HepG2 (cell line): Measurements from ENCODE around the gene ZNF174. TPM values are rescaled to one million over a fixed set of nuclear protein-coding genes. Genes with fewer than 3 reads are reported as not detected.

ENCODE experiments used
- CSRNP1 ChIP-seq: sonication (generic); formaldehyde crosslinking; IDR thresholded peaks from 2 replicates; pipeline ENCODE4 v1.8.1; 2023; ENCODE audit warnings: mild to moderate bottlenecking, missing genetic modification reagents
- FOXM1 ChIP-seq: sonication (generic); formaldehyde crosslinking; IDR thresholded peaks from 2 replicates; pipeline ENCODE4 v1.5.0; 2020; ENCODE audit warnings: missing genetic modification reagents
- HOXD1 ChIP-seq: sonication (generic); formaldehyde crosslinking; IDR thresholded peaks from 2 replicates; pipeline ENCODE4 v1.5.0; 2020; ENCODE audit warnings: missing genetic modification reagents
- RAD21 ChIP-seq: fragments of 450-650 bp; formaldehyde crosslinking; IDR thresholded peaks from 2 replicates; pipeline ENCODE4 v1.5.0; 2020; ENCODE audit warnings: mild to moderate bottlenecking
- SKI ChIP-seq: fragments of 450-650 bp; IDR thresholded peaks from one replicate; pipeline ENCODE4 v1.6.1; 2018; ENCODE audit warnings: mild to moderate bottlenecking; ENCODE audit not compliant: partially characterized antibody
- TBX2 ChIP-seq: sonication (generic); formaldehyde crosslinking; IDR thresholded peaks from 2 replicates; pipeline ENCODE4 v1.5.0; 2020; ENCODE audit warnings: missing genetic modification reagents, mild to moderate bottlenecking, borderline replicate concordance
- ZNF205 ChIP-seq: IDR thresholded peaks from 2 replicates; pipeline ENCODE4 v1.6.1; 2018; ENCODE audit warnings: missing biosample characterization, missing genetic modification reagents
- ZNF317 ChIP-seq: sonication (generic); formaldehyde crosslinking; IDR thresholded peaks from 2 replicates; pipeline ENCODE4 v1.5.0; 2020; ENCODE audit warnings: mild to moderate bottlenecking, missing genetic modification reagents
- ZNF33A ChIP-seq: sonication (generic); formaldehyde crosslinking; IDR thresholded peaks from 2 replicates; pipeline ENCODE4 v1.5.1; 2020; ENCODE audit warnings: missing genetic modification reagents, mild to moderate bottlenecking, moderate library complexity, borderline replicate concordance
- ZNF580 ChIP-seq: IDR thresholded peaks from 2 replicates; pipeline ENCODE4 v1.6.1; 2016; ENCODE audit warnings: low read depth, borderline replicate concordance
- ZNF607 ChIP-seq: sonication (generic); formaldehyde crosslinking; IDR thresholded peaks from 2 replicates; pipeline ENCODE4 v1.5.1; 2020; ENCODE audit warnings: missing genetic modification reagents, mild to moderate bottlenecking, borderline replicate concordance
- ZNF652 ChIP-seq: IDR thresholded peaks from 2 replicates; pipeline ENCODE4 v1.6.1; 2016; ENCODE audit warnings: low read depth, borderline replicate concordance
- ZNF660 ChIP-seq: sonication (generic); formaldehyde crosslinking; IDR thresholded peaks from 2 replicates; pipeline ENCODE4 v1.5.1; 2020; ENCODE audit warnings: mild to moderate bottlenecking, low read depth, missing genetic modification reagents, borderline replicate concordance
- ZNF710 ChIP-seq: sonication (generic); formaldehyde crosslinking; IDR thresholded peaks from 2 replicates; pipeline ENCODE4 v1.5.0; 2020; ENCODE audit warnings: mild to moderate bottlenecking, missing genetic modification reagents, borderline replicate concordance
- ZSCAN30 ChIP-seq: sonication (generic); formaldehyde crosslinking; IDR thresholded peaks from 2 replicates; pipeline ENCODE4 v1.5.0; 2020; ENCODE audit warnings: mild to moderate bottlenecking, missing genetic modification reagents
- polyA plus RNA-seq, 8 experiments: library from polyadenylated mRNA; depleted of rRNA in 3 of 8; stranded (reverse) in 7 of 8; unstranded in 1 of 8; fragments of >200 nt; fragmentation: Illumina TruSeq in 4 of 8; extraction: Trizol in 4 of 8; gene quantifications; 2 replicates each; pipeline versions ENCODE4 v1.2.1 to v1.2.3, GENCODE V29; 2011 to 2016; ENCODE audit warnings: low read depth in 4 of 8, missing spikeins in 1 of 8, mixed read lengths in 1 of 8; ENCODE audit not compliant: insufficient read depth in 1 of 8
- total RNA-seq, 5 experiments: library from RNA; depleted of rRNA; stranded (reverse); fragments of >200 nt; fragmentation: Illumina TruSeq; extraction: Trizol; gene quantifications; 2 replicates each; pipeline ENCODE4 v1.2.3, GENCODE V29; 2016; ENCODE audit warnings: low read depth in 1 of 5
- TF ChIP-seq, protein P1 (sequence below): sonication (generic); formaldehyde crosslinking; IDR thresholded peaks from 2 replicates; pipeline ENCODE4 v1.9.0; 2021; ENCODE audit warnings: missing genetic modification reagents, borderline replicate concordance
- TF ChIP-seq, protein P2 (sequence below): sonication (generic); formaldehyde crosslinking; IDR thresholded peaks from 2 replicates; pipeline ENCODE4 v1.5.0; 2020; ENCODE audit warnings: missing genetic modification reagents

Gene ZNF174
- total and polyA plus RNA-seq, 2 of the 13 experiments (the other 11 are each of a cell fraction or from before 2014, with no cell fraction given), result 8.3 to 10.6 TPM

DNA sequence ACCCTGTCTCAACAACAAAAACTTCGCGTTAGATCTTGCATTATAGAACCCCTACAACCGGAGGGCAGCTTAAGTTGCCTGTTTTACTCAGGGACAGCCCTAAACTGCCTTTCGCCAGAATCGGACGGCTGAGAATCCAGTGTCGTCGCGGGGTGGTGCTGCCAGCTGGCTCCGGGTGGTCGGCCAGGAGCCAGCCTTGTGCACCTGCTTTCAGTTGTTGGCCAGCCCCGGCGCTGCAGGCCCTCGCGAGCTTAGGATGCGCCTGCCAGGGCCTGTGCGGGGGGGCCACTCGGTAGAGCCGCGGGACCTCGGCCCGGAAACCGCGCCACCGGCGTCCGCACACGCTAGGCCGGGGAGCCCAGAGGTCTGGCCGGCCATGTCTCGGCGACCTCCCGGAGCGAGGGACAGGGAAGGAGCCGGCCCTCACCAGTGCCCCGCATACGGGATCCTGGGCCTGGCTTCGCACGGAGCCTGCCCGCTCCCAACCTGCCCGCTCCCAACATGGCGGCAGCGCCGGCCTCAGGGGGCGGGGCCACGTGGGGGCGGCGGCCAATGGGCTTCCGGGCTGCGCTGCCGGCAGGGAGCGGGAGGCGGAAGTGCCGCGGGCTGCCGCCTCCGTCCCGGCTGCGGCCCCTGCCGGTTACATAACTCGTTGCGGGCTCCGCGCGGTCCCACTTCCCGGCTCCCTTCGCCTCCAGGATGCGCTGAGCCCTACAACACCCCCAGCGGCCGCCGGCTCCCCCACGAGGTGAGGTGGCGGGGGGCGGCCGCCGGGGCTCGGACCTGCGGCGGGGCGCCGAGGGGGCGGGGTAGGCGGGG, 56.6 kb downstream of the ZNF174 start (continued):
- TF ChIP-seq ZNF580 (CRISPR knock-in tag), result peak; percentile 96; the same call in 1 of the 2 replicates
- peak; percentile 50; the same call in 1 of the 2 replicates for TF ChIP-seq ZNF607 (CRISPR knock-in tag)
- no peak for TF ChIP-seq ZNF660 (CRISPR knock-in tag)
- TF ChIP-seq ZNF652 (CRISPR knock-in tag), result no peak
- TF ChIP-seq ZNF205 (CRISPR knock-in tag), result peak; percentile 76; the same call in 1 of the 2 replicates
- peak; percentile 83; the same call in 1 of the 2 replicates for TF ChIP-seq HOXD1 (CRISPR knock-in tag)
- peak; percentile 61; the same call in 1 of the 2 replicates for TF ChIP-seq ZNF33A
- peak; percentile 80 for TF ChIP-seq ZNF317 (CRISPR knock-in tag)
- peak; percentile 71 for TF ChIP-seq TBX2 (CRISPR knock-in tag)
- TF ChIP-seq, protein P1, sequence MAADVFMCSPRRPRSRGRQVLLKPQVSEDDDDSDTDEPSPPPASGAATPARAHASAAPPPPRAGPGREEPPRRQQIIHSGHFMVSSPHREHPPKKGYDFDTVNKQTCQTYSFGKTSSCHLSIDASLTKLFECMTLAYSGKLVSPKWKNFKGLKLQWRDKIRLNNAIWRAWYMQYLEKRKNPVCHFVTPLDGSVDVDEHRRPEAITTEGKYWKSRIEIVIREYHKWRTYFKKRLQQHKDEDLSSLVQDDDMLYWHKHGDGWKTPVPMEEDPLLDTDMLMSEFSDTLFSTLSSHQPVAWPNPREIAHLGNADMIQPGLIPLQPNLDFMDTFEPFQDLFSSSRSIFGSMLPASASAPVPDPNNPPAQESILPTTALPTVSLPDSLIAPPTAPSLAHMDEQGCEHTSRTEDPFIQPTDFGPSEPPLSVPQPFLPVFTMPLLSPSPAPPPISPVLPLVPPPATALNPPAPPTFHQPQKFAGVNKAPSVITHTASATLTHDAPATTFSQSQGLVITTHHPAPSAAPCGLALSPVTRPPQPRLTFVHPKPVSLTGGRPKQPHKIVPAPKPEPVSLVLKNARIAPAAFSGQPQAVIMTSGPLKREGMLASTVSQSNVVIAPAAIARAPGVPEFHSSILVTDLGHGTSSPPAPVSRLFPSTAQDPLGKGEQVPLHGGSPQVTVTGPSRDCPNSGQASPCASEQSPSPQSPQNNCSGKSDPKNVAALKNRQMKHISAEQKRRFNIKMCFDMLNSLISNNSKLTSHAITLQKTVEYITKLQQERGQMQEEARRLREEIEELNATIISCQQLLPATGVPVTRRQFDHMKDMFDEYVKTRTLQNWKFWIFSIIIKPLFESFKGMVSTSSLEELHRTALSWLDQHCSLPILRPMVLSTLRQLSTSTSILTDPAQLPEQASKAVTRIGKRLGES, result no peak
- TF ChIP-seq RAD21 (CRISPR knock-in tag), result peak; percentile 66
- peak; percentile 47 for TF ChIP-seq ZNF710 (CRISPR knock-in tag)
- 0 out of 2 replicates have a peak, but pooled peaks have one; percentile 14 for TF ChIP-seq FOXM1 (CRISPR knock-in tag)
- peak; percentile 53 for TF ChIP-seq SKI
- TF ChIP-seq CSRNP1 (CRISPR knock-in tag), result peak; percentile 79
- TF ChIP-seq ZSCAN30 (CRISPR knock-in tag), result 0 out of 2 replicates have a peak, but pooled peaks have one; percentile 60
- TF ChIP-seq, protein P2, sequence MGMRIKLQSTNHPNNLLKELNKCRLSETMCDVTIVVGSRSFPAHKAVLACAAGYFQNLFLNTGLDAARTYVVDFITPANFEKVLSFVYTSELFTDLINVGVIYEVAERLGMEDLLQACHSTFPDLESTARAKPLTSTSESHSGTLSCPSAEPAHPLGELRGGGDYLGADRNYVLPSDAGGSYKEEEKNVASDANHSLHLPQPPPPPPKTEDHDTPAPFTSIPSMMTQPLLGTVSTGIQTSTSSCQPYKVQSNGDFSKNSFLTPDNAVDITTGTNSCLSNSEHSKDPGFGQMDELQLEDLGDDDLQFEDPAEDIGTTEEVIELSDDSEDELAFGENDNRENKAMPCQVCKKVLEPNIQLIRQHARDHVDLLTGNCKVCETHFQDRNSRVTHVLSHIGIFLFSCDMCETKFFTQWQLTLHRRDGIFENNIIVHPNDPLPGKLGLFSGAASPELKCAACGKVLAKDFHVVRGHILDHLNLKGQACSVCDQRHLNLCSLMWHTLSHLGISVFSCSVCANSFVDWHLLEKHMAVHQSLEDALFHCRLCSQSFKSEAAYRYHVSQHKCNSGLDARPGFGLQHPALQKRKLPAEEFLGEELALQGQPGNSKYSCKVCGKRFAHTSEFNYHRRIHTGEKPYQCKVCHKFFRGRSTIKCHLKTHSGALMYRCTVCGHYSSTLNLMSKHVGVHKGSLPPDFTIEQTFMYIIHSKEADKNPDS (CRISPR knock-in tag), result peak; percentile 50; the same call in 1 of the 2 replicates
